A549 (cell line): ENCODE data around the gene APBA1. TPM values are rescaled to one million over a fixed set of nuclear protein-coding genes. Genes with fewer than 3 reads are reported as not detected.

Source experiments
- ATAC-seq, 2 experiments: fragments of 200-7000 bp in 1 of 2; fragments of >200 bp in 1 of 2; cut with Nextera tagmentation in 1 of 2; cut with Tn5 transposase in 1 of 2; 3 replicates each; pipeline versions ENCODE4 v1.8.0 to v1.9.1; 2018 to 2020; ENCODE audit warnings: mild to moderate bottlenecking in 1 of 2, moderate library complexity in 1 of 2
- CTCF ChIA-PET: fragments of 300-600 bp; sonication (Branson Sonifier 250); formaldehyde crosslinking; extraction: SDS; loops from one replicate; lab custom pipeline; 2021; ENCODE audit warnings: antibody characterized with exemption, inconsistent platforms; lab: Yijun Ruan, JAX
- POLR2A ChIA-PET: fragments of 350-600 bp; formaldehyde crosslinking; extraction: SDS; loops from one replicate; lab custom pipeline; 2021; ENCODE audit warnings: antibody characterized with exemption, inconsistent platforms; lab: Yijun Ruan, JAX
- DNase-seq, 2 experiments: peaks; one replicate each; pipeline versions ENCODE4 v3.0.0 to v3.0.0-alpha.2; 2011 to 2016; ENCODE audit warnings: low read depth in 1 of 2, low spot score in 1 of 2
- FAIRE-seq: peaks from 2 replicates; lab custom pipeline; 2011; peaks lifted over from hg19 to GRCh38; lab: Jason Lieb, UNC
- H3K27ac ChIP-seq, 2 experiments: fragments of >200 bp; sonication (Bioruptor Twin); formaldehyde crosslinking; 3 replicates each; pipeline ENCODE4 v1.5.1; 2016 to 2017
- H3K4me1 ChIP-seq: fragments of >200 bp; sonication (Bioruptor Twin); formaldehyde crosslinking; 3 replicates; pipeline ENCODE4 v1.6.1; 2016
- H3K4me2 ChIP-seq: fragments of >200 bp; sonication (Bioruptor Twin); formaldehyde crosslinking; 3 replicates; pipeline ENCODE4 v1.6.1; 2016
- H3K4me3 ChIP-seq: fragments of >200 bp; sonication (Bioruptor Twin); formaldehyde crosslinking; 3 replicates; pipeline ENCODE4 v1.5.1; 2016
- H3K9me3 ChIP-seq: fragments of >200 bp; sonication (Bioruptor Twin); formaldehyde crosslinking; 3 replicates; pipeline ENCODE4 v1.6.1; 2016
- ATOH8 ChIP-seq: fragments of 250-450 bp; sonication (Bioruptor Pico); IDR thresholded peaks from 2 replicates; pipeline ENCODE4 v1.5.0; 2020; ENCODE audit warnings: low read depth, mild to moderate bottlenecking, moderate library complexity
- CBX8 ChIP-seq: fragments of 200-600 bp; sonication (generic); IDR thresholded peaks from 2 replicates; pipeline ENCODE4 v1.6.1; 2016
- CHD4 ChIP-seq: fragments of 200-600 bp; sonication (generic); IDR thresholded peaks from 2 replicates; pipeline ENCODE4 v1.6.1; 2016; ENCODE audit warnings: antibody characterized with exemption, mild to moderate bottlenecking, borderline replicate concordance
- CTCF ChIP-seq: fragments of >200 bp; sonication (Bioruptor Twin); formaldehyde crosslinking; IDR thresholded peaks from 3 replicates; pipeline ENCODE4 v1.5.1; 2016
- EHF ChIP-seq: fragments of 250-450 bp; sonication (Bioruptor Pico); IDR thresholded peaks from 2 replicates; pipeline ENCODE4 v1.5.0; 2020; ENCODE audit warnings: mild to moderate bottlenecking
- EP300 ChIP-seq, 2 experiments: fragments of >200 bp; sonication (Bioruptor Twin); formaldehyde crosslinking; IDR thresholded peaks; 2 replicates in 1 of 2; 3 replicates in 1 of 2; pipeline ENCODE4 v1.6.1; 2016 to 2017
- FOSL2 ChIP-seq, 2 experiments: fragments of 450-650 bp in 1 of 2; fragments of >200 bp in 1 of 2; sonication (Bioruptor Twin) in 1 of 2; formaldehyde crosslinking; IDR thresholded peaks; 2 replicates each; pipeline versions ENCODE4 v1.5.0 to v1.6.1; 2016 to 2020; ENCODE audit warnings: mild to moderate bottlenecking in 1 of 2, moderate library complexity in 1 of 2
- FOXS1 ChIP-seq: fragments of 250-450 bp; sonication (Bioruptor Pico); IDR thresholded peaks from 2 replicates; pipeline ENCODE4 v1.5.0; 2020; ENCODE audit warnings: mild to moderate bottlenecking, moderate library complexity
- GATA3 ChIP-seq: IDR thresholded peaks from 2 replicates; pipeline ENCODE4 v1.6.1; 2012; ENCODE audit warnings: borderline replicate concordance
- HDAC2 ChIP-seq: fragments of 200-600 bp; sonication (generic); IDR thresholded peaks from 2 replicates; pipeline ENCODE4 v1.6.1; 2016
- HEYL ChIP-seq: fragments of 250-450 bp; sonication (Bioruptor Pico); IDR thresholded peaks from 2 replicates; pipeline ENCODE4 v1.8.0; 2021; ENCODE audit warnings: mild to moderate bottlenecking, moderate library complexity
- HMGXB4 ChIP-seq: fragments of 250-450 bp; sonication (Bioruptor Pico); IDR thresholded peaks from 2 replicates; pipeline ENCODE4 v1.5.0; 2021; ENCODE audit warnings: mild to moderate bottlenecking, moderate library complexity, borderline replicate concordance
- HOXA7 ChIP-seq: fragments of 250-450 bp; sonication (Bioruptor Pico); IDR thresholded peaks from 2 replicates; pipeline ENCODE4 v1.5.0; 2020; ENCODE audit warnings: mild to moderate bottlenecking, moderate library complexity
- HOXB5 ChIP-seq: fragments of 250-450 bp; sonication (Bioruptor Pico); IDR thresholded peaks from 2 replicates; pipeline ENCODE4 v1.5.0; 2020; ENCODE audit warnings: mild to moderate bottlenecking, moderate library complexity
- MAFK ChIP-seq: fragments of 450-650 bp; IDR thresholded peaks from 2 replicates; pipeline ENCODE4 v1.6.1; 2014; ENCODE audit not compliant: partially characterized antibody
- MYC ChIP-seq: IDR thresholded peaks from 2 replicates; pipeline ENCODE4 v1.6.1; 2012; ENCODE audit warnings: mild to moderate bottlenecking, inconsistent platforms, low read length, improper control_type of control experiment, borderline replicate concordance
- POLR2A ChIP-seq: IDR thresholded peaks from 2 replicates; pipeline ENCODE4 v1.6.1; 2012; ENCODE audit warnings: mild to moderate bottlenecking, low read length
- POLR2AphosphoS2 ChIP-seq: conservative IDR thresholded peaks from 2 replicates; pipeline ENCODE4 v1.6.1; 2012; ENCODE audit warnings: low read length, improper control_type of control experiment, inconsistent platforms
- RAD21 ChIP-seq, 2 experiments: fragments of >200 bp in 1 of 2; sonication (Bioruptor Twin) in 1 of 2; formaldehyde crosslinking in 1 of 2; IDR thresholded peaks in 1 of 2; conservative IDR thresholded peaks in 1 of 2; 2 replicates in 1 of 2; 3 replicates in 1 of 2; pipeline ENCODE4 v1.6.1; 2012 to 2018; ENCODE audit warnings: inconsistent platforms in 1 of 2
- RARB ChIP-seq: fragments of 250-450 bp; sonication (Bioruptor Pico); IDR thresholded peaks from 2 replicates; pipeline ENCODE4 v1.8.0; 2021; ENCODE audit warnings: mild to moderate bottlenecking, moderate library complexity
- RCOR1 ChIP-seq: fragments of 150-350 bp; IDR thresholded peaks from 2 replicates; pipeline ENCODE4 v1.6.1; 2014; ENCODE audit warnings: antibody characterized with exemption, low read length, low read depth
- RFX5 ChIP-seq: fragments of 450-650 bp; IDR thresholded peaks from 2 replicates; pipeline ENCODE4 v1.7.1; 2014; ENCODE audit warnings: antibody characterized with exemption, mild to moderate bottlenecking, moderate library complexity
- TP53 ChIP-seq: fragments of 250-450 bp; sonication (Bioruptor Pico); IDR thresholded peaks from 2 replicates; pipeline ENCODE4 v1.5.0; 2021; ENCODE audit warnings: mild to moderate bottlenecking, moderate library complexity
- ZFP36 ChIP-seq: fragments of 450-650 bp; IDR thresholded peaks from 2 replicates; pipeline ENCODE4 v1.6.1; 2014; ENCODE audit warnings: borderline replicate concordance; ENCODE audit not compliant: partially characterized antibody
- ZNF302 ChIP-seq: fragments of 250-450 bp; sonication (Bioruptor Pico); IDR thresholded peaks from 2 replicates; pipeline ENCODE4 v1.9.0; 2021; ENCODE audit warnings: inconsistent platforms, mild to moderate bottlenecking, moderate library complexity
- WGBS: methylation state at CpG from one replicate; pipeline ENCODE4 v1.1.6; 2017; ENCODE audit errors: missing lambda C conversion rate; 5-methylcytosine and 5-hydroxymethylcytosine counted together
- polyA plus RNA-seq, 4 experiments: library from polyadenylated mRNA; depleted of rRNA in 3 of 4; stranded (reverse); fragments of >200 nt; fragmentation: RNase III in 1 of 4; extraction: RNeasy Plus Mini Kit Qiagen cat#74134 plus additional on column Dnase treatment in 1 of 4; gene quantifications; 2 replicates in 3 of 4; 3 replicates in 1 of 4; pipeline ENCODE4 v1.2.3, GENCODE V29; 2011 to 2017

The APBA1 gene
- polyA plus RNA-seq, 2 of the 4 experiments (the other 2 are of a cell fraction): 0.22 to 1.6 TPM

- FAIRE-seq (no peak), DNase-seq (no peak), ATAC-seq (no peak)
- no peaks in the 10 kb centered on the region for H3K9me3 ChIP-seq
- no peak overlapping the region for H3K4me3 ChIP-seq
- TF ChIP-seq ZNF302 (CRISPR knock-in tag) (no peak), MYC (no peak), MAFK (no peak), TP53 (CRISPR knock-in tag) (no peak), FOXS1 (CRISPR knock-in tag) (no peak)
- no peak overlapping the region for H3K27ac ChIP-seq
- WGBS: 28% methylated on average over 3 of the region's 3 CpGs
- H3K4me1 ChIP-seq: no peaks in the 10 kb centered on the region
- ChIA-PET POLR2A (no interaction called here), CTCF (no interaction called here)
- no peak overlapping the region for H3K4me2 ChIP-seq
These were observed 50.3 kb downstream of the APBA1 start for GRCh38 chr9:69621730-69622460.

GRCh38 chr9:69620731-69621130, 51.4 kb downstream of the APBA1 start:
- no peak for DNase-seq
- ChIA-PET CTCF (interaction anchor here (0.6 kb wide), 1 partner anchor 349 kb away, joined by 3 read pairs; no protein-coding TSS in a partner anchor), POLR2A (no interaction called here)
- 29% methylated on average over 8 of the region's 8 CpGs for WGBS
- no peak overlapping the region for H3K4me2 ChIP-seq
- no peak overlapping the region for H3K27ac ChIP-seq
- no peak for FAIRE-seq
- H3K4me1 ChIP-seq: no peaks in the 10 kb centered on the region
- no peak overlapping the region for H3K4me3 ChIP-seq
- TF ChIP-seq FOSL2 (IDR thresholded peaks at IDR 0.05) (no peak), FOSL2 (CRISPR knock-in tag; IDR thresholded peaks at IDR 0.05) (no peak), RCOR1 (no peak), POLR2AphosphoS2 (no peak), EP300 (IDR thresholded peaks at IDR 0.05) (no peak), HMGXB4 (CRISPR knock-in tag) (no peak), RARB (CRISPR knock-in tag) (no peak), FOXS1 (CRISPR knock-in tag) (no peak), HOXB5 (CRISPR knock-in tag) (no peak)
- no peak for ATAC-seq
- H3K9me3 ChIP-seq: no peaks in the 10 kb centered on the region

GRCh38 chr9:69619233-69619632, 52.9 kb downstream of the APBA1 start:
- CTCF ChIA-PET: no interaction called here
- no peaks in the 10 kb centered on the region for H3K4me1 ChIP-seq
- H3K27ac ChIP-seq: no peak overlapping the region
- DNase-seq (no peak), ATAC-seq (no peak), FAIRE-seq (no peak)
- no peak overlapping the region for H3K4me2 ChIP-seq
- no peaks in the 10 kb centered on the region for H3K9me3 ChIP-seq
- H3K4me3 ChIP-seq: no peak overlapping the region
- TF ChIP-seq CTCF (no peak), CBX8 (no peak), ZNF302 (CRISPR knock-in tag) (no peak), MYC (no peak), TP53 (CRISPR knock-in tag) (no peak), HOXA7 (CRISPR knock-in tag) (no peak), HDAC2 (no peak), CHD4 (no peak), HEYL (no peak), HMGXB4 (CRISPR knock-in tag) (no peak), EP300 (IDR thresholded peaks at IDR 0.05) (no peak), EHF (CRISPR knock-in tag) (no peak), POLR2A (no peak), RFX5 (no peak), RAD21 (conservative IDR thresholded peaks at IDR 0.05 in 1 of 2, IDR thresholded peaks at IDR 0.05 in 1 of 2) (no peak), GATA3 (no peak), POLR2AphosphoS2 (no peak), ZFP36 (no peak), ATOH8 (CRISPR knock-in tag) (no peak)
- POLR2A ChIA-PET: no interaction called here
- 0% methylated on average over 1 of the region's 1 CpG for WGBS
